Thyroid gland (tissue), 4 donors: Measurements from ENCODE around the gene EMP1.

Experiments
- POLR2A ChIP-seq, 2 donors: fragments of 450-650 bp; IDR thresholded peaks; one replicate each; pipeline ENCODE4 v1.6.1; 2017; ENCODE audit warnings: antibody characterized with exemption in 2 of 2, mild to moderate bottlenecking in 2 of 2, moderate library complexity in 1 of 2
- TF ChIP-seq, protein P1 (sequence below), 6 experiments: fragments of 200-600 bp in 3 of 6; fragments of 450-650 bp in 3 of 6; sonication (generic) in 3 of 6; IDR thresholded peaks; one replicate each; pipeline ENCODE4 v1.5.1; 2016 to 2019; ENCODE audit warnings: antibody characterized with exemption in 6 of 6, mild to moderate bottlenecking in 2 of 6, inconsistent platforms in 1 of 6, moderate library complexity in 1 of 6

GRCh38 chr12:13187399-13187798 is 9.1 kb upstream of the EMP1 start:
- TF ChIP-seq, protein P1, sequence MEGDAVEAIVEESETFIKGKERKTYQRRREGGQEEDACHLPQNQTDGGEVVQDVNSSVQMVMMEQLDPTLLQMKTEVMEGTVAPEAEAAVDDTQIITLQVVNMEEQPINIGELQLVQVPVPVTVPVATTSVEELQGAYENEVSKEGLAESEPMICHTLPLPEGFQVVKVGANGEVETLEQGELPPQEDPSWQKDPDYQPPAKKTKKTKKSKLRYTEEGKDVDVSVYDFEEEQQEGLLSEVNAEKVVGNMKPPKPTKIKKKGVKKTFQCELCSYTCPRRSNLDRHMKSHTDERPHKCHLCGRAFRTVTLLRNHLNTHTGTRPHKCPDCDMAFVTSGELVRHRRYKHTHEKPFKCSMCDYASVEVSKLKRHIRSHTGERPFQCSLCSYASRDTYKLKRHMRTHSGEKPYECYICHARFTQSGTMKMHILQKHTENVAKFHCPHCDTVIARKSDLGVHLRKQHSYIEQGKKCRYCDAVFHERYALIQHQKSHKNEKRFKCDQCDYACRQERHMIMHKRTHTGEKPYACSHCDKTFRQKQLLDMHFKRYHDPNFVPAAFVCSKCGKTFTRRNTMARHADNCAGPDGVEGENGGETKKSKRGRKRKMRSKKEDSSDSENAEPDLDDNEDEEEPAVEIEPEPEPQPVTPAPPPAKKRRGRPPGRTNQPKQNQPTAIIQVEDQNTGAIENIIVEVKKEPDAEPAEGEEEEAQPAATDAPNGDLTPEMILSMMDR (IDR thresholded peaks at IDR 0.05), result no peak
- no peak for TF ChIP-seq POLR2A (IDR thresholded peaks at IDR 0.05)
